NCI-H82 treated with DMSO at 0.1 percent for 48 hours (cell line): ENCODE measurements around the gene PDE4B.

ENCODE experiments used
- DNase-seq: peaks from one replicate; lab custom pipeline; 2025; ENCODE audit not compliant: unreplicated experiment; lab: John Stamatoyannopoulos, UW

PDE4B gene

GRCh38 chr1:66251546-66251945 is 458.9 kb downstream of the PDE4B start:
- peak; percentile 45 for DNase-seq

GRCh38 chr1:66253330-66253921 is 460.7 kb downstream of the PDE4B start:
- DNase-seq = peak; percentile 70

- DNase-seq = no peak
These were observed 462.1 kb downstream of the PDE4B start for GRCh38 chr1:66254785-66255184.

- DNase-seq = no peak
These were observed 464.2 kb downstream of the PDE4B start for GRCh38 chr1:66256629-66257572.

- no peak for DNase-seq
These were observed 465.9 kb downstream of the PDE4B start for GRCh38 chr1:66258404-66259105.

- no peak for DNase-seq
These were observed 468.7 kb downstream of the PDE4B start for GRCh38 chr1:66261364-66261763.

GRCh38 chr1:66262208-66262963 is 469.7 kb downstream of the PDE4B start:
- no peak for DNase-seq

GRCh38 chr1:66265268-66265667 is 472.6 kb downstream of the PDE4B start:
- DNase-seq = no peak

- no peak for DNase-seq
These were observed 473.1 kb downstream of the PDE4B start for GRCh38 chr1:66265796-66266195.

- no peak for DNase-seq
These were observed 473.7 kb downstream of the PDE4B start for GRCh38 chr1:66266350-66266749.

- no peak for DNase-seq
These were observed 474.1 kb downstream of the PDE4B start for GRCh38 chr1:66266756-66267155.

GRCh38 chr1:66267201-66267940 is 474.7 kb downstream of the PDE4B start:
- DNase-seq = no peak

GRCh38 chr1:66269222-66269621 is 476.5 kb downstream of the PDE4B start:
- no peak for DNase-seq

GRCh38 chr1:66270119-66270812 is 477.6 kb downstream of the PDE4B start:
- DNase-seq = no peak

GRCh38 chr1:66271216-66271903 is 478.7 kb downstream of the PDE4B start:
- no peak for DNase-seq

GRCh38 chr1:66271904-66272254 is 479.2 kb downstream of the PDE4B start:
- DNase-seq = no peak

GRCh38 chr1:66273656-66274055 is 481.0 kb downstream of the PDE4B start:
- DNase-seq = no peak

GRCh38 chr1:66274634-66275033 is 481.9 kb downstream of the PDE4B start:
- DNase-seq = no peak

GRCh38 chr1:66275083-66275482 is 482.4 kb downstream of the PDE4B start:
- no peak for DNase-seq
